NOMO-1 treated with dmso at 0.1 percent for 144 hours (cell line): ENCODE results near the gene KDM3A.

Source experiments
- DNase-seq: peaks from one replicate; lab custom pipeline; 2025; ENCODE audit not compliant: unreplicated experiment; lab: John Stamatoyannopoulos, UW

The KDM3A gene

GRCh38 chr2:86518481-86518880, 77.3 kb downstream of the KDM3A start:
- DNase-seq, result no peak

GRCh38 chr2:86519349-86519748, 78.2 kb downstream of the KDM3A start:
- DNase-seq, result no peak

- DNase-seq, result no peak
Measured at GRCh38 chr2:86520153-86520552, 79.0 kb downstream of the KDM3A start.

- no peak for DNase-seq
Measured at GRCh38 chr2:86521922-86522321, 80.8 kb downstream of the KDM3A start.

- no peak for DNase-seq
Measured at GRCh38 chr2:86522711-86523110, 81.5 kb downstream of the KDM3A start.

- DNase-seq, result no peak
Measured at GRCh38 chr2:86523491-86523890, 82.3 kb downstream of the KDM3A start.

- DNase-seq, result no peak
Measured at GRCh38 chr2:86525421-86526340, 84.5 kb downstream of the KDM3A start.

GRCh38 chr2:86533589-86533988, 92.4 kb downstream of the KDM3A start:
- no peak for DNase-seq

- no peak for DNase-seq
Measured at GRCh38 chr2:86541334-86541733, 100.2 kb downstream of the KDM3A start.
